NCI-H345 treated with DMSO at 0.1 percent for 48 hours (cell line): ENCODE results near the gene ABT1.
A peak's percentile ranks its signal among the peaks of the same experiment; 100 is the strongest.

Source experiments
- DNase-seq: peaks from one replicate; lab custom pipeline; 2025; ENCODE audit not compliant: unreplicated experiment; lab: John Stamatoyannopoulos, UW

The ABT1 gene

GRCh38 chr6:26602262-26602661 lies 5.5 kb downstream of the ABT1 start:
- no peak for DNase-seq

GRCh38 chr6:26604026-26604425 lies 7.3 kb downstream of the ABT1 start:
- DNase-seq = no peak

- no peak for DNase-seq
These were observed 8.0 kb downstream of the ABT1 start for GRCh38 chr6:26604797-26605196.

- peak; percentile 45 for DNase-seq
These were observed 10.9 kb downstream of the ABT1 start for GRCh38 chr6:26607434-26608230.

GRCh38 chr6:26609463-26609862 lies 12.7 kb downstream of the ABT1 start:
- DNase-seq = no peak

GRCh38 chr6:26611599-26611998 lies 14.8 kb downstream of the ABT1 start:
- DNase-seq = no peak

- no peak for DNase-seq
These were observed 16.4 kb downstream of the ABT1 start for GRCh38 chr6:26613201-26613600.

- no peak for DNase-seq
These were observed 17.2 kb downstream of the ABT1 start for GRCh38 chr6:26613689-26614683.

GRCh38 chr6:26623339-26623859 lies 26.6 kb downstream of the ABT1 start:
- no peak for DNase-seq

- no peak for DNase-seq
These were observed 27.8 kb downstream of the ABT1 start for GRCh38 chr6:26624557-26624956.

- DNase-seq = no peak
These were observed 31.1 kb downstream of the ABT1 start for GRCh38 chr6:26627843-26628242.

- no peak for DNase-seq
These were observed 32.6 kb downstream of the ABT1 start for GRCh38 chr6:26629359-26629758.

- no peak for DNase-seq
These were observed 44.1 kb downstream of the ABT1 start for GRCh38 chr6:26640806-26641205.

GRCh38 chr6:26646074-26646473 lies 49.3 kb downstream of the ABT1 start:
- no peak for DNase-seq
